ENCODE results near the gene GABRP.

Gene GABRP

GRCh38 chr5:170861917-170862766 is 78.6 kb downstream of the GABRP start, which contains the start of gene RANBP17:
TSS of gene RANBP17 (plus strand) at chr5:170862018.
- no peak for FAIRE-seq
- TF ChIP-seq CTCF (IDR thresholded peaks at IDR 0.05; ENCODE audit: insufficient read depth, missing control alignments) = no peak
- peak; percentile 61 for DNase-seq (ENCODE audit: insufficient read length, low spot score)

GRCh38 chr5:170863646-170864045 is 80.1 kb downstream of the GABRP start:
- FAIRE-seq (no peak), DNase-seq (ENCODE audit: insufficient read length, low spot score) (no peak)
- TF ChIP-seq CTCF (IDR thresholded peaks at IDR 0.05; ENCODE audit: insufficient read depth, missing control alignments) = no peak
